Transverse colon (tissue), 4 donors: ENCODE results near the gene EYA2. TPM values are rescaled to one million over a fixed set of nuclear protein-coding genes. Genes with fewer than 3 reads are reported as not detected.

Experiments
- DNase-seq: peaks from one replicate; pipeline ENCODE4 v3.0.0-alpha.2; 2019
- H3K27ac ChIP-seq, 4 donors: fragments of 200-600 bp; sonication (generic); 2 replicates each; pipeline ENCODE4 v1.5.1; 2016 to 2018; ENCODE audit warnings: inconsistent platforms in 4 of 4
- H3K27me3 ChIP-seq: fragments of 200-600 bp; sonication (generic); 2 replicates; pipeline ENCODE4 v1.5.1; 2017; ENCODE audit warnings: inconsistent platforms
- H3K36me3 ChIP-seq, 4 donors: fragments of 200-600 bp; sonication (generic); 2 replicates each; pipeline ENCODE4 v1.5.1; 2017 to 2019; ENCODE audit warnings: inconsistent platforms in 4 of 4
- H3K4me1 ChIP-seq, 4 donors: fragments of 200-600 bp; sonication (generic); 2 replicates each; pipeline ENCODE4 v1.5.1; 2017 to 2020; ENCODE audit warnings: inconsistent platforms in 4 of 4
- H3K4me3 ChIP-seq, 4 donors: fragments of 200-600 bp; sonication (generic); 1 replicate in 1 of 4; 2 replicates in 3 of 4; pipeline versions ENCODE4 v1.5.1 to v1.6.1; 2017 to 2019; ENCODE audit warnings: inconsistent platforms in 4 of 4
- H3K9me3 ChIP-seq, 2 donors: fragments of 200-600 bp; sonication (generic); 2 replicates each; pipeline ENCODE4 v1.5.1; 2017 to 2019; ENCODE audit warnings: inconsistent platforms in 2 of 2
- EP300 ChIP-seq: sonication (generic); formaldehyde crosslinking; IDR thresholded peaks from one replicate; pipeline ENCODE4 v1.6.1; 2017; ENCODE audit warnings: antibody characterized with exemption, low read depth
- POLR2A ChIP-seq: fragments of 450-650 bp; IDR thresholded peaks from one replicate; pipeline ENCODE4 v1.6.1; 2016; ENCODE audit warnings: antibody characterized with exemption, mild to moderate bottlenecking, moderate library complexity
- POLR2AphosphoS5 ChIP-seq, 3 donors: sonication (generic); formaldehyde crosslinking; IDR thresholded peaks; one replicate each; pipeline ENCODE4 v1.6.1; 2016; ENCODE audit warnings: antibody characterized with exemption in 3 of 3
- WGBS, 2 donors: methylation state at CpG; one replicate each; pipeline ENCODE4 v1.1.5; 2018; ENCODE audit warnings: low coverage in 1 of 2; 5-methylcytosine and 5-hydroxymethylcytosine counted together
- in situ Hi-C, 4 donors: fragments of 200-750 bp; cut with MboI; loops; one replicate each; pipeline versions ENCODE4 v1.15.0 to v1.15.1; 2017; ENCODE audit warnings: low sequenced_read_pairs in 3 of 4, low pct_ligation_motif_present in 1 of 4, low pct_unique_long_range_greater_than_20kb in 1 of 4
- intact Hi-C: fragments of 100-400 bp; cut with DNase I; formaldehyde crosslinking; loops from one replicate; pipeline ENCODE4 v1.15.1; 2023; ENCODE audit warnings: low total_unique reads
- total RNA-seq, 4 donors: library from RNA; depleted of rRNA; stranded (reverse); fragments of >200 nt; gene quantifications; one replicate each; pipeline ENCODE4 v1.1.0, GENCODE V29; 2016
- TF ChIP-seq, protein P1 (sequence below), 5 experiments: fragments of 200-600 bp in 3 of 5; fragments of 450-650 bp in 2 of 5; sonication (generic) in 3 of 5; IDR thresholded peaks; 1 replicate in 2 of 5; 2 replicates in 3 of 5; pipeline ENCODE4 v1.5.1; 2016 to 2017; ENCODE audit warnings: antibody characterized with exemption in 5 of 5, inconsistent platforms in 3 of 5, mild to moderate bottlenecking in 2 of 5, moderate library complexity in 1 of 5

EYA2 gene
- total RNA-seq, 4 donors from 2014 or later, result 4.5 to 17.5 (median 10.9) TPM

DNA sequence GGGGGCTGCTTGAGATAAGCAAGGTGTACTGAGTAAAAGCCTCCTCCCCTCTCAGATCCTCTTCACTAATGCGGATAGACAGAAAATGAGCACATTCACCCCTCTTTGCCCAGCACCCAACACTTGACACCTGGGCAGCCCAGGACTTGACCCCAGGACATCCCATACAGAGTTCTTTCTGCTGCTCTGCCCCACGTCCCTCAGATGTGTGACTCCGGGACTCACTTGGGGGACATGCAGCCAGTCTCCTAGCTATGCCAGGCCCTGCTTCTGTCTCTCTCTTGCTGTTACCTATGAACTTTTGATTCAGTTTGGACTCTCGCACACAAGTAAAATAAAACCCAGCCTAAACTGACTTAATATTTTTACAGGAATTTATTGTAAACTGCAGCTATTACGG, 159.9 kb downstream of the EYA2 start:
- intact Hi-C loops (no loop called here), in situ Hi-C loops (no loop called here)
- TF ChIP-seq POLR2AphosphoS5 (IDR thresholded peaks at IDR 0.05) (no peak), POLR2A (no peak), EP300 (no peak)
- TF ChIP-seq, protein P1, sequence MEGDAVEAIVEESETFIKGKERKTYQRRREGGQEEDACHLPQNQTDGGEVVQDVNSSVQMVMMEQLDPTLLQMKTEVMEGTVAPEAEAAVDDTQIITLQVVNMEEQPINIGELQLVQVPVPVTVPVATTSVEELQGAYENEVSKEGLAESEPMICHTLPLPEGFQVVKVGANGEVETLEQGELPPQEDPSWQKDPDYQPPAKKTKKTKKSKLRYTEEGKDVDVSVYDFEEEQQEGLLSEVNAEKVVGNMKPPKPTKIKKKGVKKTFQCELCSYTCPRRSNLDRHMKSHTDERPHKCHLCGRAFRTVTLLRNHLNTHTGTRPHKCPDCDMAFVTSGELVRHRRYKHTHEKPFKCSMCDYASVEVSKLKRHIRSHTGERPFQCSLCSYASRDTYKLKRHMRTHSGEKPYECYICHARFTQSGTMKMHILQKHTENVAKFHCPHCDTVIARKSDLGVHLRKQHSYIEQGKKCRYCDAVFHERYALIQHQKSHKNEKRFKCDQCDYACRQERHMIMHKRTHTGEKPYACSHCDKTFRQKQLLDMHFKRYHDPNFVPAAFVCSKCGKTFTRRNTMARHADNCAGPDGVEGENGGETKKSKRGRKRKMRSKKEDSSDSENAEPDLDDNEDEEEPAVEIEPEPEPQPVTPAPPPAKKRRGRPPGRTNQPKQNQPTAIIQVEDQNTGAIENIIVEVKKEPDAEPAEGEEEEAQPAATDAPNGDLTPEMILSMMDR (IDR thresholded peaks at IDR 0.05), result no peak
- Histone ChIP-seq H3K27ac (no peak overlapping the region), H3K9me3 (no peaks in the 10 kb centered on the region), H3K4me3 (no peak overlapping the region), H3K4me1 (peaks cover 0 to 10% (median 0%) of the 10 kb centered on the region in 4 donors), H3K27me3 (no peaks in the 10 kb centered on the region), H3K36me3 (no peaks in the 10 kb centered on the region)
- WGBS, 2 donors, result 88 to 95% methylated on average over 3 to 5 of the region's 5 CpGs
- no peak for DNase-seq

DNA sequence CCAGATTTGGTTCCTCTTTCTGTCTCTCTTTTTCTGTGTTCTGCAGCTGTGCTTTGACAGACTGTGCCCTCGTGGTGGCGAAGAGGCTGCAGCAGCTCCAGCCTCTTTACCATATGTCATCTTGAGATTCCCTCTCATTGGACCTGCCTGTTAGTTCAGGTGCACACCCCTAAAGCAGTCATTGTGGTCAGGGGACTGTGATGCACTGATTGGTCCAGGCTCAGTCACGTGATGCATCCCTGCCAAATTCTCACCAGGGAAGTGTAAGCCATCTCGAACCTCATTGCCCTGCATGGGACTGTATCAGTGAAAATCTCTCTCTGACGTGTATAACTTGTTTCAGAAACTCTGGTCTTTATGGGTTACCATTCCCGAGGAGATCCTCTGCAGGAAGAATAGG, 160.3 kb downstream of the EYA2 start:
- H3K4me3 ChIP-seq, result no peak overlapping the region
- no peaks in the 10 kb centered on the region for H3K36me3 ChIP-seq
- WGBS, 2 donors, result 80 to 87% methylated on average over 1 to 6 of the region's 6 CpGs
- H3K9me3 ChIP-seq, result no peaks in the 10 kb centered on the region
- in situ Hi-C loops (no loop called here), intact Hi-C loops (no loop called here)
- peaks cover 0 to 10% (median 0%) of the 10 kb centered on the region in 4 donors for H3K4me1 ChIP-seq
- TF ChIP-seq POLR2A (no peak), POLR2AphosphoS5 (IDR thresholded peaks at IDR 0.05) (no peak), EP300 (no peak)
- TF ChIP-seq, protein P1 (IDR thresholded peaks at IDR 0.05), result no peak
- no peaks in the 10 kb centered on the region for H3K27me3 ChIP-seq
- H3K27ac ChIP-seq, result no peak overlapping the region
- DNase-seq, result no peak

DNA sequence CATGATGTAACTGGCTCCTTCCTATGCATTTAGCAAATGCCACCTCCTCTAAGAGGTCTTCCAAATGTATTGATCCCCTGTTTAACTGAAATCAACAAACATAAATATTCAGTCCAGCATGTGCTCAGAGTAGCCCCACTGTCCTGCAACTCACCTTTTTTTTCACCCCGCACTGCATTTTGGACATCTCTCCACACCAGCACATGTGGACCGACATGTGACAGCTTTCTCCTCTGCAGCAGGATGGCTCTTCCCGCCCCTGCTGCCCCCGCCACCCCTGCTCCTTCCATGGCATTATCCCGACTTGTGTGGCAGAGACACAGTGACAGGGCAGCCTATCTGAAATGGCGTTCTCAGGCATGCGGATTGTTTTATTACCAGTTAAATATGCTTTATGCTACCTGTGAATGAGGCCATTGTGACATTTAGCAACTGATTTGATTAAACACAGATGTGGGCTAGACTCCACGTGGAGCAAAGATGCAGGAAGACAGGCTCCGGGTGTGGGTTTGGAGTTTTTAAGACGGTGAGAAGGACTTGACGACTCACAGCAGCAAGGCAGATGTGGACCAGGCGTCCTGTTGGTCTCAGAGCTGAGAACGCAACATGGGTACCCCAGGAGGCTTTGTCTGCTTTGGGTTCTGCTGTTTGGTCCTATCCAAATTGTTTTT, 161.2 kb downstream of the EYA2 start:
- no peaks in the 10 kb centered on the region for H3K27me3 ChIP-seq
- no peaks in the 10 kb centered on the region for H3K9me3 ChIP-seq
- no peak overlapping the region for H3K27ac ChIP-seq
- no peak overlapping the region for H3K4me3 ChIP-seq
- peak; percentile 18 for DNase-seq
- H3K4me1 ChIP-seq, result peaks cover 0 to 10% (median 0%) of the 10 kb centered on the region in 4 donors
- H3K36me3 ChIP-seq, result no peaks in the 10 kb centered on the region
- TF ChIP-seq POLR2A (no peak), POLR2AphosphoS5 (IDR thresholded peaks at IDR 0.05) (no peak)
- TF ChIP-seq, protein P1 (IDR thresholded peaks at IDR 0.05), result no peak
- in situ Hi-C loops, result no loop called here
- 23 to 41% methylated on average over 5 to 13 of the region's 13 CpGs for WGBS, 2 donors
- intact Hi-C loops, result no loop called here

DNA sequence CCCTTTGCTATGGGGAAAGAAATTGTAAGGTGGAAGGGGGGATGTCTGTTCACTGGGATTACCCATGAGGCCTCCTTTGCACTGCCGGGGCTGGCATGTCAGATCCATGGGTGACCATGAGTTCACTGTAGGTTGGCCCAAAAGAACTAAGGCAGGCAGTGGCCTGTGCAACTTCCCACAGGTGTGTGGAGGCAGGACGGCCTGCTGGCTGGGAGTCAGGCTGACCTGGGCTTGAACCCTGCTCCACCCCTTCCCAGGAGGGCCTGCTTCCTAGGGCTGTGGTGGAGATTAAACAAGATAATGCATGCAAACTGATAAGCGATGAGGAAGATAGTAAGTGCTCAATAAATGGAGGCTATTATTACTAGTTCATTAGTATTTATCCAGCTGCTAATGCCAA, 163.0 kb downstream of the EYA2 start:
- intact Hi-C loops, result no loop called here

More for the DNA sequence above, 163.0 kb downstream of the EYA2 start:
- no peaks in the 10 kb centered on the region for H3K27me3 ChIP-seq
- no peaks in the 10 kb centered on the region for H3K9me3 ChIP-seq
- no peaks in the 10 kb centered on the region for H3K36me3 ChIP-seq
- in situ Hi-C loops, result no loop called here
- peaks cover 0 to 16% (median under 1%) of the 10 kb centered on the region in 4 donors for H3K4me1 ChIP-seq
- WGBS, 2 donors, result 58 to 63% methylated on average over 1 to 3 of the region's 3 CpGs
- H3K27ac ChIP-seq, result no peak overlapping the region
- TF ChIP-seq POLR2A, result no peak
- no peak for TF ChIP-seq EP300
- no peak for TF ChIP-seq POLR2AphosphoS5 (IDR thresholded peaks at IDR 0.05)
- TF ChIP-seq, protein P1 (IDR thresholded peaks at IDR 0.05), result no peak
- no peak overlapping the region for H3K4me3 ChIP-seq
- DNase-seq, result no peak
